ENCODE data around the gene RPL18. TPM values are rescaled to one million over a fixed set of nuclear protein-coding genes. Genes with fewer than 3 reads are reported as not detected.

RPL18 gene
- total and polyA plus RNA-seq, 9 of the 15 experiments (the other 6 are each of a cell fraction or from before 2014, with no cell fraction given): 312 to 2,635 (median 1,653) TPM

- TF ChIP-seq ZNF740 (CRISPR knock-in tag; IDR thresholded peaks at IDR 0.05) (no peak), ZNF740 (tag; IDR thresholded peaks at IDR 0.05) (no peak), TCF7 (IDR thresholded peaks at IDR 0.05; ENCODE audit: borderline replicate concordance) (peak; percentile 67; the same call in 1 of the 2 replicates), ZNF121 (CRISPR knock-in tag; conservative IDR thresholded peaks at IDR 0.05) (peak; percentile 15; the same call in 1 of the 2 replicates), ZSCAN29 (IDR thresholded peaks at IDR 0.05) (no peak), NEUROD1 (IDR thresholded peaks at IDR 0.05; ENCODE audit: borderline replicate concordance, low read depth, low read length, partially characterized antibody) (peak; percentile 56), ZNF431 (CRISPR knock-in tag; IDR thresholded peaks at IDR 0.05) (no peak), SAP30 (IDR thresholded peaks at IDR 0.05; ENCODE audit: borderline replicate concordance, insufficient read depth, low read depth, low read length, poor library complexity, severe bottlenecking) (peak; percentile 56), U2AF2 (optimal IDR thresholded peaks at IDR 0.05; ENCODE audit: low read depth, low read length) (no peak), HDAC6 (IDR thresholded peaks at IDR 0.05; ENCODE audit: low read depth, low read length) (no peak), ELK3 (CRISPR knock-in tag; IDR thresholded peaks at IDR 0.05) (no peak), MAZ (CRISPR knock-in tag; conservative IDR thresholded peaks at IDR 0.05 in 1 of 2, IDR thresholded peaks at IDR 0.05 in 1 of 2) (peak; percentile 81 to 96), MITF (IDR thresholded peaks at IDR 0.05) (no peak; the same call in 1 of the 2 replicates), EGR1 (conservative IDR thresholded peaks at IDR 0.05) (peak; percentile 80), TEAD1 (CRISPR knock-in tag; IDR thresholded peaks at IDR 0.05) (no peak; a peak in 2 of 4 replicates), TRIM28 (IDR thresholded peaks at IDR 0.05) (no peak), BCL6 (CRISPR knock-in tag; IDR thresholded peaks at IDR 0.05) (no peak), ZNF778 (CRISPR knock-in tag; IDR thresholded peaks at IDR 0.05) (no peak), ZNF184 (CRISPR knock-in tag; IDR thresholded peaks at IDR 0.05) (no peak), ETV5 (CRISPR knock-in tag; IDR thresholded peaks at IDR 0.05; ENCODE audit: low read depth) (peak; percentile 96), MYC (IDR thresholded peaks at IDR 0.05; ENCODE audit: low read depth, low read length) (peak; percentile 99), MYC (CRISPR knock-in tag; IDR thresholded peaks at IDR 0.05; ENCODE audit: borderline replicate concordance, low read depth) (peak; percentile 85; the same call in 1 of the 2 replicates), EP300 (IDR thresholded peaks at IDR 0.05; ENCODE audit: low read length) (peak; percentile 69), XRCC3 (IDR thresholded peaks at IDR 0.05) (no peak), STAT5B (CRISPR knock-in tag; IDR thresholded peaks at IDR 0.05) (no peak), COPS2 (conservative IDR thresholded peaks at IDR 0.05) (no peak), MAFF (IDR thresholded peaks at IDR 0.05; ENCODE audit: low read length) (no peak), ZNF3 (CRISPR knock-in tag; IDR thresholded peaks at IDR 0.05) (no peak)
Observed at GRCh38 chr19:48618916-48619691, at the start of gene RPL18, which contains the start of gene SPHK2 (continued).

All from K562 (cell line).